Pancreas (tissue), 10 donors: ENCODE data around the gene IDH3A. TPM values are rescaled to one million over a fixed set of nuclear protein-coding genes. Genes with fewer than 3 reads are reported as not detected.

Source experiments
- ATAC-seq, 4 donors: fragments of 200-7000 bp; cut with Tn5 transposase; one replicate each; pipeline versions ENCODE4 v1.8.0 to v1.9.1; 2020; ENCODE audit warnings: mild to moderate bottlenecking in 4 of 4, moderate library complexity in 4 of 4
- DNase-seq, 6 donors: peaks; one replicate each; pipeline ENCODE4 v3.0.0-alpha.2; 2020
- FAIRE-seq: peaks from 2 replicates; lab custom pipeline; 2012; peaks lifted over from hg19 to GRCh38; lab: Jason Lieb, UNC
- H3K27ac ChIP-seq, 4 donors: fragments of 200-600 bp; sonication (generic); 1 replicate in 3 of 4; 2 replicates in 1 of 4; pipeline versions ENCODE4 v1.5.0 to v1.8.0; 2020
- H3K27me3 ChIP-seq, 4 donors: fragments of 200-600 bp; one replicate each; pipeline ENCODE4 v1.8.0; 2021
- H3K36me3 ChIP-seq, 3 donors: fragments of 200-600 bp; sonication (generic) in 1 of 3; one replicate each; pipeline versions ENCODE4 v1.5.0 to v1.8.0; 2020 to 2021
- H3K4me1 ChIP-seq, 3 donors: fragments of 200-600 bp; one replicate each; pipeline ENCODE4 v1.8.0; 2021
- H3K4me3 ChIP-seq, 4 donors: fragments of 200-600 bp; sonication (generic) in 2 of 4; one replicate each; pipeline versions ENCODE4 v1.5.0 to v1.8.0; 2020 to 2021
- H3K9me3 ChIP-seq, 4 donors: fragments of 200-600 bp; one replicate each; pipeline ENCODE4 v1.8.0; 2021
- WGBS, 2 donors: extraction: QIAGEN DNeasy Blood & Tissue Kit; methylation state at CpG; one replicate each; pipeline ENCODE4 v1.1.7; 2013; 5-methylcytosine and 5-hydroxymethylcytosine counted together
- intact Hi-C, 3 donors: fragments of 100-400 bp; cut with DNase I; formaldehyde crosslinking; loops; one replicate each; pipeline versions ENCODE4 v1.11.1 to v1.14.2; 2022
- polyA plus RNA-seq, 2 donors: library from polyadenylated mRNA; stranded (reverse); fragments of 200-250 nt; gene quantifications; one replicate each; pipeline ENCODE4 v1.2.3, GENCODE V29; 2013
- total RNA-seq, 6 donors: library from RNA; stranded (reverse); fragmentation: NEBNext Ultra II Directional in 4 of 6; extraction: Animal tissue kit (Norgen Biotek cat#: 25700) in 4 of 6; gene quantifications; one replicate each; pipeline versions ENCODE4 v1.2.1 to v1.2.4, GENCODE V29; 2021 to 2023
- TF ChIP-seq, protein P1 (sequence below), 4 donors: fragments of 200-600 bp; sonication (generic) in 3 of 4; IDR thresholded peaks; one replicate each; pipeline versions ENCODE4 v1.5.0 to v1.8.0; 2021; ENCODE audit warnings: antibody characterized with exemption in 4 of 4
- donor health status: healthy with polysubstance abuse.
- donor health status: DM: no; HTN: no; CAD: no; lungs with moderate emphysema.
- donor health status: DM: no; HTN: no; CAD: no.
- donor health status: control.
- donor health status: control.
- donor health status: Bipolar disorder and iron deficiency.
- donor health status: DM: yes; HTN: yes; CAD: no.
- donor health status: DM: no; HTN: no; CAD: no.
- donor health status: DM: no; HTN: no; CAD: no.
- donor health status: DM: yes; HTN: yes; CAD: no.

The IDH3A gene
- total and polyA plus RNA-seq, 8 donors, result 10.2 to 32.1 (median 24.8) TPM

DNA sequence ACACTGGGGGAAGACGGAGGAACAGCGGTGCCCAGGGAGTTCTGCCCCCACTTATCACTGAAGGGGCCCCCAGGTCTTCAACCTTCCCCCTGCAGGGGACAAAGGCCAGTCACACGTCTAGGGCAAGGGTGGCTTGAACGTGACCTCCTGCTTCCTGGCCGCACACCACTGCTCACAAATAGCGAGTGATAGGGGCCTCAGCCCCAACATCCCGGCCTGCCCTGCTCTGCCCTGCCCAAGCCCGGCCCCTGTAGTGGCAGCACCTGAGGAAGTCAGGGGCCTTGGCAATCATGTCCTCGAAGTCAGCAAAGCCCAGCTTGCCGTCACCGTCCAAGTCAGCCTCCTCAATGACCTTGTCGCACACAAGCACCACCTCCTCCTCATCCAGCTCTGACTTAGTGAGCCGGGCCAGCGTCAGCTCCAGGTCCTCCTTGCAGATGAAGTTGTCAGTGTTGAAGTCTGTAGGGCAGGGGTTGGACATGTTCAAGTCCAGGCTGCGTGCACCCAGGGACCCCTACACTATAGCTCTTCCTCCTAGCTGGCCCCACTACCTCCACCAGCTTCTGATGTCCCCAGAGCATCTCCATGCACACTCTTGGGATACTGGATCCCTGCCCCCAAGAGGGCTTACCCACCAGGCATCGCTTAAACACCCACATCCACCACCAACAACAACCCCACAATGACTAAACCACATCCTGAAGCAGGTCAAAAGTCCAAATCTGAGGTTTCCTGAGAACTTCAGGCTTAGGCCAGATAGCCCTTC is 43.5 kb upstream of the IDH3A start:
- intact Hi-C loops, result loop anchor here in 2 of 3 donors (10.0 kb wide), 2 partner anchors 111 to 141 kb away; no protein-coding TSS in a partner anchor
- no peaks in the 10 kb centered on the region for H3K27me3 ChIP-seq
- H3K4me1 ChIP-seq, result no peaks in the 10 kb centered on the region
- no peaks in the 10 kb centered on the region for H3K36me3 ChIP-seq
- FAIRE-seq, result no peak
- no peak overlapping the region for H3K27ac ChIP-seq
- 90 to 93% methylated on average over 16 of the region's 16 CpGs for WGBS, 2 donors
- ATAC-seq, result no peak
- TF ChIP-seq, protein P1, sequence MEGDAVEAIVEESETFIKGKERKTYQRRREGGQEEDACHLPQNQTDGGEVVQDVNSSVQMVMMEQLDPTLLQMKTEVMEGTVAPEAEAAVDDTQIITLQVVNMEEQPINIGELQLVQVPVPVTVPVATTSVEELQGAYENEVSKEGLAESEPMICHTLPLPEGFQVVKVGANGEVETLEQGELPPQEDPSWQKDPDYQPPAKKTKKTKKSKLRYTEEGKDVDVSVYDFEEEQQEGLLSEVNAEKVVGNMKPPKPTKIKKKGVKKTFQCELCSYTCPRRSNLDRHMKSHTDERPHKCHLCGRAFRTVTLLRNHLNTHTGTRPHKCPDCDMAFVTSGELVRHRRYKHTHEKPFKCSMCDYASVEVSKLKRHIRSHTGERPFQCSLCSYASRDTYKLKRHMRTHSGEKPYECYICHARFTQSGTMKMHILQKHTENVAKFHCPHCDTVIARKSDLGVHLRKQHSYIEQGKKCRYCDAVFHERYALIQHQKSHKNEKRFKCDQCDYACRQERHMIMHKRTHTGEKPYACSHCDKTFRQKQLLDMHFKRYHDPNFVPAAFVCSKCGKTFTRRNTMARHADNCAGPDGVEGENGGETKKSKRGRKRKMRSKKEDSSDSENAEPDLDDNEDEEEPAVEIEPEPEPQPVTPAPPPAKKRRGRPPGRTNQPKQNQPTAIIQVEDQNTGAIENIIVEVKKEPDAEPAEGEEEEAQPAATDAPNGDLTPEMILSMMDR (IDR thresholded peaks at IDR 0.05), result no peak
- DNase-seq, result peak in 2 of 6 donors; percentile 43 to 46
- H3K9me3 ChIP-seq, result no peaks in the 10 kb centered on the region
- no peak overlapping the region for H3K4me3 ChIP-seq

DNA sequence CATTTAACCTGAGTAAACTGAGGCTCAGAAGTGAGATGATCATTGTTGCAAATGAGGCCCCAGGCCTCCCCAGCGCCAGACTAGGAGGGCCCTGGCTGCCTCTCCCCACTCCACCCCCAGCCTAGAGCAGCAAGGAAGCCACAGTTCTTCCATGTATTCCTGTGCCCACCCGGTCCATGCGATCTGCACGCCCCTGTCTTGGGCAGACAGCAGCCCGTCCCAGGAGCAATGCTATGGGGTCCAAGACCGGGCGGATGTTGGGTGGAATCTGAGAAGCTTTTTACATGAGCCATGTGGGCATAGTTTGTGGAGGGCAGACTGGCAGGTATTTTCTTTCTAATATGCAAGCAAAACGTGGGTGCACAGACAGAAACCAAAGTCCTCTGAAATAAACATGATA is 41.7 kb upstream of the IDH3A start:
- WGBS, 2 donors, result 87 to 88% methylated on average over 8 of the region's 8 CpGs
- intact Hi-C loops, result loop anchor here in 2 of 3 donors (10.0 kb wide), 2 partner anchors 113 to 143 kb away; no protein-coding TSS in a partner anchor
- FAIRE-seq (no peak), DNase-seq (peak in 2 of 6 donors; percentile 31 to 45), ATAC-seq (no peak)
- Histone ChIP-seq H3K36me3 (no peaks in the 10 kb centered on the region), H3K27me3 (no peaks in the 10 kb centered on the region), H3K9me3 (no peaks in the 10 kb centered on the region), H3K27ac (no peak overlapping the region), H3K4me1 (no peaks in the 10 kb centered on the region), H3K4me3 (no peak overlapping the region)
- TF ChIP-seq, protein P1 (IDR thresholded peaks at IDR 0.05), result no peak

DNA sequence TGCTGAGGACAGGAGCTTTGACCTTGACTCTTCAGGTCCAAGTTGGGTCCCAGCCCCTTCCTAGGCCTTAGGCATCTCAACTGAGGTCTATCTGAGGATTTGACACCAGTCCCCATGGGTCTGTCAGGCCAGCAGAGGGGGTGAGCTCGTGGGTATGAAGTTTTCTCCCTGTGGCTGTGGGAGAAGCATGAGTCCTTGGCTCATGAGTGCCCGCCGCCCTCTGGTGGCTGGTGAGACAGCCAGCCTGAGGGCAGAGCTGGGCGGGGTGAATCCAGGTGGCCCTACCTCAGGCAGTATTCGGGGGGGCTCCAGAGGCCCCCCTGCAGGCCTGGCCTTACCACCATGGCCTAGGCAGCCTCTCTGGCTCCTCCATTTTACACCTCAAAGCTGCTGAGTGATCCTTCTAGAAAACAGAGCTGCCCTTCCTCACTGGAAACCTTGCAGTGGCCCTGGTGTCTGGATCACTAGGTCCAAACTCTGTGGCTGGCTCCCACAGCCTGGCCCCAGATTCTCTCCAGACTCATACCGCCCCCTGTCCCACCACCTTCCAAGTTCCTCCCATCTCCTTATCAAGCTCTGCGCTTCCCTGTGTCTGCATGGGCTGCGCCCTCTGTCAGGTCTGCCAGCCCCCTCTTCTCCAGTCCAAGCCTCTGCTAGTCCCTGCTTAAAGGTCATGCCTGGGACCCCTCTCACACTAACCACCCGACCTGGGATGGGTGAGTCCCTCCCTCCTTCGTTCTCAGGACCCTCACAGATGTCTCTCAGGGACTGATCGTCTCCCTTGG is 40.7 kb upstream of the IDH3A start:
- no peak overlapping the region for H3K27ac ChIP-seq
- H3K4me3 ChIP-seq, result no peak overlapping the region
- ATAC-seq (peak; percentile 92 to 96 (median 95)), DNase-seq (peak; percentile 77 to 93 (median 86)), FAIRE-seq (no peak)
- WGBS, 2 donors, result 30 to 32% methylated on average over 11 of the region's 11 CpGs
- no peaks in the 10 kb centered on the region for H3K27me3 ChIP-seq
- no peaks in the 10 kb centered on the region for H3K36me3 ChIP-seq
- intact Hi-C loops, result loop anchor here (2.0 to 10.0 kb wide), 4 partner anchors 110 to 146 kb away; no protein-coding TSS in a partner anchor
- H3K9me3 ChIP-seq, result no peaks in the 10 kb centered on the region
- H3K4me1 ChIP-seq, result no peaks in the 10 kb centered on the region
- TF ChIP-seq, protein P1 (IDR thresholded peaks at IDR 0.05), result peak; percentile 91 to 97 (median 92)

DNA sequence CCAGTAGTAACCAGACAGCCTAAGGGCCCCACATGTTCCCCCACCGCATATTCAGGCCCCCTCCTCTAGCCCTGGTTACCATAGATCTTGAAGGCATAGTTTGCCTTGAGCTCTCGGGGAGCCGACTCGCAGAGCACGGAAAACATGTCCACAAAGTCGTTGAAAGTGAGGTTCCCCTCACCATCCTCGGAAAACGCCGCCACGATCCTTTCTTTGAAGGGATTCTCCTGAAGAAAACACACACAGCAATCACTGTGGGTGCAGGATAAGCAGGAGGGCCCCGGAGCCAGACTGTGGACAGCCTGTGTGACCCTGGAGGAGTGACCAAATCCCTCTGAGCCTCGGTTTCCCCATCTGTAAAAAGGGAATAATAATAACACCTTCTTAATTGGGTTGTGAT is 40.0 kb upstream of the IDH3A start:
- 79 to 88% methylated on average over 12 of the region's 12 CpGs for WGBS, 2 donors
- H3K9me3 ChIP-seq, result no peaks in the 10 kb centered on the region
- H3K4me3 ChIP-seq, result no peak overlapping the region
- no peak overlapping the region for H3K27ac ChIP-seq
- no peaks in the 10 kb centered on the region for H3K36me3 ChIP-seq
- H3K27me3 ChIP-seq, result no peaks in the 10 kb centered on the region
- DNase-seq (no peak), ATAC-seq (no peak), FAIRE-seq (no peak)
- TF ChIP-seq, protein P1 (IDR thresholded peaks at IDR 0.05), result no peak
- H3K4me1 ChIP-seq, result no peaks in the 10 kb centered on the region
- intact Hi-C loops, result loop anchor here (2.0 to 10.0 kb wide), 4 partner anchors 110 to 146 kb away; no protein-coding TSS in a partner anchor
